ENCODE measurements around the gene SMG6.
"Not testable (repeated sequence)": the region's sequence is repeated elsewhere in the genome, so short reads cannot be mapped to it uniquely, and the experiment has no call there.

Gene SMG6

DNA sequence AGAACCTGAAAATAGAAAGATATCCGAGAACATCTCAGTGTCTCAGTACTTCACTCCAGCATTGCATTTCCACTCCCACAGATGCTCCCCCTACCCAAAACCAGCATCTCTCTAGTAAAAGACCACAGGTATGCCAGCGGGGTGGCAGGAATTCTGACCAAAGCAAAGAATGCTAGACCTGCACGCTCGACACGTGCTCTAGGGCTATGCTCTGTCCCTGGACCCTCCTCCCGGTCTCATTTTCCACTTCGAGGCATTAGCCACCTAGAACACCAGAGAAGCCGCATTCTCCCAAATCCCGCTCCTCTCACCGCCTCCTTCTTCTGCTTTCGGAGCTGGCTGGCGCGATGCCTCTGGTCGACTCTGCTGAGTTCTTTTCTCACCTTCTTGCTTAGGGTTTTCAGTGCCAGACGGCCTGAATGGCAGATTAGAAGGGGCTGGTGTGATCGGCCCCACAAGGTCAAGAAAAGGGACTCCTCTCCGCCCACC lies 32.2 kb upstream of the SMG6 start:
- DNase-seq (ENCODE audit: low spot score) = peak; percentile 20
- TF ChIP-seq, protein P1, sequence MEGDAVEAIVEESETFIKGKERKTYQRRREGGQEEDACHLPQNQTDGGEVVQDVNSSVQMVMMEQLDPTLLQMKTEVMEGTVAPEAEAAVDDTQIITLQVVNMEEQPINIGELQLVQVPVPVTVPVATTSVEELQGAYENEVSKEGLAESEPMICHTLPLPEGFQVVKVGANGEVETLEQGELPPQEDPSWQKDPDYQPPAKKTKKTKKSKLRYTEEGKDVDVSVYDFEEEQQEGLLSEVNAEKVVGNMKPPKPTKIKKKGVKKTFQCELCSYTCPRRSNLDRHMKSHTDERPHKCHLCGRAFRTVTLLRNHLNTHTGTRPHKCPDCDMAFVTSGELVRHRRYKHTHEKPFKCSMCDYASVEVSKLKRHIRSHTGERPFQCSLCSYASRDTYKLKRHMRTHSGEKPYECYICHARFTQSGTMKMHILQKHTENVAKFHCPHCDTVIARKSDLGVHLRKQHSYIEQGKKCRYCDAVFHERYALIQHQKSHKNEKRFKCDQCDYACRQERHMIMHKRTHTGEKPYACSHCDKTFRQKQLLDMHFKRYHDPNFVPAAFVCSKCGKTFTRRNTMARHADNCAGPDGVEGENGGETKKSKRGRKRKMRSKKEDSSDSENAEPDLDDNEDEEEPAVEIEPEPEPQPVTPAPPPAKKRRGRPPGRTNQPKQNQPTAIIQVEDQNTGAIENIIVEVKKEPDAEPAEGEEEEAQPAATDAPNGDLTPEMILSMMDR (conservative IDR thresholded peaks at IDR 0.05; ENCODE audit: low read depth) = no peak
- H3K27ac ChIP-seq = peak overlapping the region; percentile 89
- POLR2A ChIA-PET (ENCODE audit: low non-redundant PET) = interaction anchor here (0.5 to 1.3 kb wide), 6 partner anchors 12 to 420 kb away, joined by 3 to 5 read pairs (median 4); partner anchors contain the start of genes SMG6 and SRR
- CTCF ChIA-PET = interaction anchor here (0.6 to 2.1 kb wide), 4 partner anchors 17 to 61 kb away, joined by 3 to 9 read pairs (median 6); no protein-coding TSS in a partner anchor

DNA sequence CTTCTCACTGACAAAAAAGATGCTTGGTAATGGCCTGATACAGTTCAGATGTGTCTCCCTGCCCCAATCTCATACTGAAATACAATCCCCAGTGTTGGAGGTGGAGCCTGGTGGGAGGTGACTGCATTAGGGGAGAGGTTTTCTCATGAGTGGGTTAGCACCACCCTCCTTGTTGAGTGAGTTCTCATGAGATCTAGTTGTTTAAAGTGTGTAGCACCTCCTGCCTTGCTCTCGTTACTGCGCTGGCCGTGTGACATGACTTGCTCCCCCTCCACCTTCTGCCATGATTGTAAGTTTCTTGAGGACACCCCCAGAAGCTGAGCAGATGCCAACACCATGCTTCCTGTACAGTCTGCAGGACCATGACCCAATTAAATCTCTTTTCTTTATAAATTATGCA lies 27.7 kb upstream of the SMG6 start:
- TF ChIP-seq, protein P1 (conservative IDR thresholded peaks at IDR 0.05; ENCODE audit: low read depth) = no peak
- H3K27ac ChIP-seq = no peak overlapping the region
- ChIA-PET POLR2A (ENCODE audit: low non-redundant PET) (no interaction called here), CTCF (no interaction called here)
- no peak for DNase-seq (ENCODE audit: low spot score)

DNA sequence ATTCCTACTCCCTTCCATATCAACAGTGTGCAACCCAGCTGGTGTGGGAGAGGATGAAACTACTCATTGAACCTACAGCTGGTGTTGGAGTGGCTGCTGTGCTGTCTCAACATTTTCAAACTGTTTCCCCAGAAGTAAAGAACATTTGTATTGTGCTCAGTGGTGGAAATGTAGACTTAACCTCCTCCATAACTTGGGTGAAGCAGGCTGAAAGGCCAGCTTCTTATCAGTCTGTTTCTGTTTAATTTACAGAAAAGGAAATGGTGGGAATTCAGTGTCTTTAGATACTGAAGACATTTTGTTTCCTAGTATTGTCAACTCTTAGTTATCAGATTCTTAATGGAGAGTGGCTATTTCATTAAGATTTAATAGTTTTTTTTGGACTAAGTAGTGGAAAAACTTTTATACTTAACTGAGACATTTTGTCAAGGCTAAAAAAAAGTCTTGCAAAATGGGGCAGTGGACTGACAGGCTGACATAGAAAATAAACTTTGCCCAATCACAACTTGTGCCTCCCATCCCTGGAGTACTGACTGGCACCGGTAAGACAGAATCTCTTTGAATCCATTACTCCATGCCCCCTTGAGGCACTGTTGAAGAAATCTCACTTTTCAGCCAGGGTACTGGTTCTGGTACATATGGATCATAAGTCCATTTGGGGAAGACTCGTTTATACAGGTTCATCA lies 20.2 kb upstream of the SMG6 start:
- no peak for DNase-seq (ENCODE audit: low spot score)
- CTCF ChIA-PET = interaction anchor here (0.6 kb wide), 1 partner anchor 25 kb away, joined by 5 read pairs; no protein-coding TSS in a partner anchor
- POLR2A ChIA-PET (ENCODE audit: low non-redundant PET) = no interaction called here
- H3K27ac ChIP-seq = no peak overlapping the region
- TF ChIP-seq, protein P1 (conservative IDR thresholded peaks at IDR 0.05; ENCODE audit: low read depth) = no peak

- H3K27ac ChIP-seq = no peak overlapping the region
- POLR2A ChIA-PET (ENCODE audit: low non-redundant PET) = no interaction called here
- TF ChIP-seq, protein P1 (conservative IDR thresholded peaks at IDR 0.05; ENCODE audit: low read depth) = no peak
- DNase-seq (ENCODE audit: low spot score) = no peak
- CTCF ChIA-PET = interaction anchor here (1.0 kb wide), 1 partner anchor 14 kb away, joined by 6 read pairs; no protein-coding TSS in a partner anchor
These were observed 17.8 kb upstream of the SMG6 start for GRCh38 chr17:2321399-2321798.

DNA sequence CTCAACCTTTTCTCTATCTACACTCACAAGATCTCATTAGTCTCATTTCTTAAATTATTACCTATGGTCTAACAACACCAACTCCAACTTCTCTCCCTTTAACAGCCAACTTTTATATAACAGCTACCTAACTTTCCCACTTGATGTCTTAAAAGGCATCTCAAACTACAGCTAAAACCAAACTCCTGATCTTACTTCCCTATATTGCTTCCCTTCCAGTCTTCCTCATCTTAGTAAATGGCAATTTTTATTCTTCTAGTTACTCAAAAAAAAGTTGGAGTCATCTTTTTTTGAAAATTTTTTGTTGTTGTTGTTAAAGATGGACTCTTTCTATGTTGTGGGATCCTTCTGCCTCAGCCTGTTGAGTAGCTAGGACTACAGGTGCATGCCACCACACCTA lies 15.5 kb upstream of the SMG6 start:
- ChIA-PET CTCF (interaction anchor here (0.6 kb wide), 2 partner anchors 264 to 571 kb away, joined by 3 read pairs; partner anchors contain the start of gene HIC1), POLR2A (ENCODE audit: low non-redundant PET) (no interaction called here)
- no peak for DNase-seq (ENCODE audit: low spot score)
- TF ChIP-seq, protein P1 (conservative IDR thresholded peaks at IDR 0.05; ENCODE audit: low read depth) = no peak
- no peak overlapping the region for H3K27ac ChIP-seq

DNA sequence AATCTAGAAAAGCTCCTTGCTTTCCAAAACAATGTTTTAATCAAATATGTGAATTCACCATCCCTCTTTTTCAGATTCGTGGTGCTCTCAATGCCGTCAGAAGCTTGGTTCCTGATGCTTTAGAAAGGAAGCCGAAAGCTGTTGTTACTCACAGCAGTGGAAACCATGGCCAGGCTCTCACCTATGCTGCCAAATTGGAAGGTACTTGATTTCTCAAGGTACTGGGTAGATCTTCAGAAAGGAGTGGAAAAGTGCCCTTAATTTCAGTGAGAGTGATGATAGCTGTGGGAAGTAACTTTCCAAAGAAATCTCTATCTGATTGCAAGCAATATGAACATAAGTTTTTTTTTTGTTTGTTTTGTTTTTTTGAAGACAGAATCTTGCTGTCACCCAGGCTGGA lies 14.2 kb upstream of the SMG6 start:
- no peak overlapping the region for H3K27ac ChIP-seq
- CTCF ChIA-PET = interaction anchor here (0.6 to 0.7 kb wide), 4 partner anchors 18 to 284 kb away, joined by 3 to 4 read pairs (median 3); no protein-coding TSS in a partner anchor
- DNase-seq (ENCODE audit: low spot score) = no peak
- TF ChIP-seq, protein P1 (conservative IDR thresholded peaks at IDR 0.05; ENCODE audit: low read depth) = no peak
- POLR2A ChIA-PET (ENCODE audit: low non-redundant PET) = no interaction called here

GRCh38 chr17:2316916-2317205 lies 13.3 kb upstream of the SMG6 start:
- not testable (repeated sequence) for DNase-seq (ENCODE audit: low spot score)
- H3K27ac ChIP-seq = peak overlapping the region; percentile 44
- CTCF ChIA-PET = interaction anchor here (0.6 to 0.7 kb wide), 3 partner anchors 94 to 490 kb away, joined by 3 to 5 read pairs (median 4); no protein-coding TSS in a partner anchor
- POLR2A ChIA-PET (ENCODE audit: low non-redundant PET) = interaction anchor here (0.7 kb wide), 1 partner anchor 19 kb away, joined by 3 read pairs; no protein-coding TSS in a partner anchor
